ENCODE measurements around the gene NAGPA. TPM values are rescaled to one million over a fixed set of nuclear protein-coding genes. Genes with fewer than 3 reads are reported as not detected.
"Not testable (repeated sequence)": the region's sequence is repeated elsewhere in the genome, so short reads cannot be mapped to it uniquely, and the experiment has no call there.

The NAGPA gene
- total RNA-seq, 1 experiment from 2014 or later: 11.7 TPM

DNA sequence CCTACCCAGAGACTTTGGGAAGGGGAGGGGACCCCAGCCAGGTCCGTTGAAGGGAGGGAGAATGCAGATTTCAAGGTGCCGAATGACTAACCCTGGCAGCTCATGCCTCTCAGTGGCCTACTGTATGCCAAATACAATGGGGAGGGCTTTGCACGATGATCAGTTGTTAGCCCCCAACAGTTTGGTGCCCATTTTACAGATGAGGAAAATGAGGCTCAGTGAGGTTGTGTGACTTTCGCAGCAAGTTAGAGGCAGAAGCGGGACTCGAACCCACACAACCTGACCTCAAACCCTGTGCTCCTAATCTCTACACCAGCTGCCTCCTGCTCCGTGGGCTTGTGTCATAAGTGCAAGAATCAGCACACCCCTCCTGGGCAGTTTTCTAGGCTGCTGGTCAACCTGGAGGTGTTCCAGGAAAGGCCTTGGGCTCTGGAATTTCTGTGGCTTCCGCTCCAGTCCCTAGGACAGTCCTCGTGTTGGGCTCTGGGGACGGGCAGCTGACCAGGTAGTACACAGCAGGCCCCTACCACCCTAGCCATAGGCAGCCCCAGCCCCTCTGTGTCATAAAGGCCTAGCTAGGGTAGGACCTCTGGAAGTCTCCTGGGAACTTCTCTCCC lies 11.9 kb upstream of the NAGPA start:
- intact Hi-C loops (cut with micrococcal nuclease; ENCODE audit: unreplicated experiment): no loop called here
- Histone ChIP-seq H3K4me3 (ENCODE audit: low read depth, low read length, poor library complexity, severe bottlenecking) (no peak overlapping the region), H3K27ac (ENCODE audit: low read depth, low read length, poor library complexity, severe bottlenecking) (no peak overlapping the region), H3K4me1 (ENCODE audit: insufficient read depth, low read length, poor library complexity, severe bottlenecking) (no peaks in the 10 kb centered on the region), H3K9me3 (ENCODE audit: low read depth, low read length, poor library complexity, severe bottlenecking) (no peaks in the 10 kb centered on the region), H3K36me3 (ENCODE audit: insufficient read depth, low read length, poor library complexity, severe bottlenecking) (no peaks in the 10 kb centered on the region), H3K27me3 (replicated peaks; ENCODE audit: insufficient read depth, low read depth, low read length, poor library complexity) (peaks cover 43% of the 10 kb centered on the region)
- TF ChIP-seq, protein P1, sequence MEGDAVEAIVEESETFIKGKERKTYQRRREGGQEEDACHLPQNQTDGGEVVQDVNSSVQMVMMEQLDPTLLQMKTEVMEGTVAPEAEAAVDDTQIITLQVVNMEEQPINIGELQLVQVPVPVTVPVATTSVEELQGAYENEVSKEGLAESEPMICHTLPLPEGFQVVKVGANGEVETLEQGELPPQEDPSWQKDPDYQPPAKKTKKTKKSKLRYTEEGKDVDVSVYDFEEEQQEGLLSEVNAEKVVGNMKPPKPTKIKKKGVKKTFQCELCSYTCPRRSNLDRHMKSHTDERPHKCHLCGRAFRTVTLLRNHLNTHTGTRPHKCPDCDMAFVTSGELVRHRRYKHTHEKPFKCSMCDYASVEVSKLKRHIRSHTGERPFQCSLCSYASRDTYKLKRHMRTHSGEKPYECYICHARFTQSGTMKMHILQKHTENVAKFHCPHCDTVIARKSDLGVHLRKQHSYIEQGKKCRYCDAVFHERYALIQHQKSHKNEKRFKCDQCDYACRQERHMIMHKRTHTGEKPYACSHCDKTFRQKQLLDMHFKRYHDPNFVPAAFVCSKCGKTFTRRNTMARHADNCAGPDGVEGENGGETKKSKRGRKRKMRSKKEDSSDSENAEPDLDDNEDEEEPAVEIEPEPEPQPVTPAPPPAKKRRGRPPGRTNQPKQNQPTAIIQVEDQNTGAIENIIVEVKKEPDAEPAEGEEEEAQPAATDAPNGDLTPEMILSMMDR (conservative IDR thresholded peaks at IDR 0.05; ENCODE audit: low read depth, low read length): no peak
- TF ChIP-seq EZH2 (IDR thresholded peaks at IDR 0.05; ENCODE audit: borderline replicate concordance, low read depth, low read length, poor library complexity, severe bottlenecking): no peak
- CTCF ChIA-PET: no interaction called here
- POLR2A ChIA-PET (ENCODE audit: low non-redundant PET): no interaction called here
- DNase-seq (ENCODE audit: low spot score): no peak
- no TSS peak for BruUV-seq (replicated peaks)

- H3K4me3 ChIP-seq (ENCODE audit: low read depth, low read length, poor library complexity, severe bottlenecking); POLR2A ChIA-PET (ENCODE audit: low non-redundant PET); CTCF ChIA-PET; H3K27ac ChIP-seq (ENCODE audit: low read depth, low read length, poor library complexity, severe bottlenecking); DNase-seq (ENCODE audit: low spot score); H3K9me3 ChIP-seq (ENCODE audit: low read depth, low read length, poor library complexity, severe bottlenecking); H3K36me3 ChIP-seq (ENCODE audit: insufficient read depth, low read length, poor library complexity, severe bottlenecking); intact Hi-C loops (cut with micrococcal nuclease; ENCODE audit: unreplicated experiment); BruUV-seq (replicated peaks); H3K4me1 ChIP-seq (ENCODE audit: insufficient read depth, low read length, poor library complexity, severe bottlenecking): not testable (repeated sequence)
- H3K27me3 ChIP-seq (replicated peaks; ENCODE audit: insufficient read depth, low read depth, low read length, poor library complexity): peaks cover 48% of the 10 kb centered on the region
These were observed 10.8 kb upstream of the NAGPA start for GRCh38 chr16:5044581-5044980.

DNA sequence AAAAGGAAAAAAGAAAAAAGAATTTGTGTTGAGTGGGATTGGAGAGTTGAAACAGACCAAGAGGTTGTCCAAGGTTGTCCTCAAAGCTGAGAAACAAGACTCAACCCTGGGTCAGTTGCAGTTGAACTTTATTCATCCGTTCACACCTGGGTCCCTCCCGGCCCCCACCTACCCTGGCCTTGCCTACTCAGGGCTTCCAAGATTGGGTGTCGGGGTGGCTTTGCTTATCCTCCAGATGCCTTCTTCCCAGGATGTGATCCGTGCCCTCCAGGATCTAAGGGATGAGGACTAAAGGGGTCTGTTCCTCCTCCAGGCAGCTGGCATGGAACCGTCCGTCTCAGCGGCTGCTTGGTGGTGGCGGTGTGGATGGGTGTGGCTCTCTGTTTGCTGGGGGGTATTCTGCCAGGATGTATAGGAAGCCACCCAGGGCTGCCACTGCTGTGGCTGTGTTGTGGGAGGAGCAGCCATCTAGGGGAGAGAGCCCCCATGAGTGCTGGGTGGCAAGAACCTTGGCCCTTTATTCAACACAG lies 10.3 kb upstream of the NAGPA start:
- Histone ChIP-seq H3K27me3 (replicated peaks; ENCODE audit: insufficient read depth, low read depth, low read length, poor library complexity) (peaks cover 44% of the 10 kb centered on the region), H3K4me1 (ENCODE audit: insufficient read depth, low read length, poor library complexity, severe bottlenecking) (no peaks in the 10 kb centered on the region), H3K27ac (ENCODE audit: low read depth, low read length, poor library complexity, severe bottlenecking) (no peak overlapping the region), H3K9me3 (ENCODE audit: low read depth, low read length, poor library complexity, severe bottlenecking) (no peaks in the 10 kb centered on the region), H3K36me3 (ENCODE audit: insufficient read depth, low read length, poor library complexity, severe bottlenecking) (no peaks in the 10 kb centered on the region), H3K4me3 (ENCODE audit: low read depth, low read length, poor library complexity, severe bottlenecking) (no peak overlapping the region)
- TF ChIP-seq, protein P1 (conservative IDR thresholded peaks at IDR 0.05; ENCODE audit: low read depth, low read length): no peak
- TF ChIP-seq EZH2 (IDR thresholded peaks at IDR 0.05; ENCODE audit: borderline replicate concordance, low read depth, low read length, poor library complexity, severe bottlenecking): no peak
- ChIA-PET CTCF (no interaction called here), POLR2A (ENCODE audit: low non-redundant PET) (no interaction called here)
- intact Hi-C loops (cut with micrococcal nuclease; ENCODE audit: unreplicated experiment): no loop called here
- no peak for DNase-seq (ENCODE audit: low spot score)
- no TSS peak for BruUV-seq (replicated peaks)
